AG04449 (cell line): ENCODE measurements around the gene C6.

Source experiments
- CTCF ChIA-PET: fragments of 350-600 bp; formaldehyde crosslinking; extraction: SDS; loops from one replicate; lab custom pipeline; 2021; ENCODE audit warnings: antibody characterized with exemption; lab: Yijun Ruan, JAX
- POLR2A ChIA-PET: fragments of 400-600, 350-600 bp; formaldehyde crosslinking; extraction: SDS; loops from one replicate; lab custom pipeline; 2020; ENCODE audit warnings: antibody characterized with exemption, inconsistent platforms; lab: Yijun Ruan, JAX
- DNase-seq: peaks from one replicate; pipeline ENCODE4 v3.0.0-alpha.2; 2010; ENCODE audit warnings: low read depth, low spot score
- H3K4me3 ChIP-seq: 2 replicates; pipeline ENCODE4 v1.5.1; 2011; ENCODE audit warnings: low read depth, mild to moderate bottlenecking, control low read depth, low read length
- CTCF ChIP-seq: IDR thresholded peaks from one replicate; pipeline ENCODE4 v1.5.1; 2011; ENCODE audit warnings: mild to moderate bottlenecking, moderate library complexity, low read length, control low read depth, inconsistent platforms; ENCODE audit not compliant: insufficient read depth; ENCODE audit errors: missing control alignments

C6 gene

GRCh38 chr5:41102341-41102740 is 111.0 kb downstream of the C6 start:
- DNase-seq = no peak
- no peak for TF ChIP-seq CTCF
- ChIA-PET CTCF (interaction anchor here (1.0 kb wide), 1 partner anchor 10 kb away, joined by 4 read pairs; no protein-coding TSS in a partner anchor), POLR2A (no interaction called here)
- H3K4me3 ChIP-seq = no peak overlapping the region

- CTCF ChIA-PET = no interaction called here
- no peak for TF ChIP-seq CTCF
- no peak for DNase-seq
- POLR2A ChIA-PET = no interaction called here
- H3K4me3 ChIP-seq = no peak overlapping the region
These were observed 115.7 kb downstream of the C6 start for GRCh38 chr5:41097642-41098041.

GRCh38 chr5:41095324-41096101 is 117.8 kb downstream of the C6 start:
- ChIA-PET CTCF (no interaction called here), POLR2A (no interaction called here)
- H3K4me3 ChIP-seq = no peak overlapping the region
- no peak for TF ChIP-seq CTCF
- no peak for DNase-seq

GRCh38 chr5:41094871-41095270 is 118.5 kb downstream of the C6 start:
- no peak for TF ChIP-seq CTCF
- DNase-seq = no peak
- CTCF ChIA-PET = no interaction called here
- H3K4me3 ChIP-seq = no peak overlapping the region
- POLR2A ChIA-PET = no interaction called here

- DNase-seq = no peak
- TF ChIP-seq CTCF = no peak
- no peak overlapping the region for H3K4me3 ChIP-seq
- ChIA-PET POLR2A (no interaction called here), CTCF (no interaction called here)
These were observed 119.5 kb downstream of the C6 start for GRCh38 chr5:41093803-41094202.
